Measurements from ENCODE around the gene PRKACG. TPM values are rescaled to one million over a fixed set of nuclear protein-coding genes. Genes with fewer than 3 reads are reported as not detected.

PRKACG gene
- total and polyA plus RNA-seq, 2 of the 8 experiments (the other 6 are each of a cell fraction or from before 2014, with no cell fraction given), result not detected

DNA sequence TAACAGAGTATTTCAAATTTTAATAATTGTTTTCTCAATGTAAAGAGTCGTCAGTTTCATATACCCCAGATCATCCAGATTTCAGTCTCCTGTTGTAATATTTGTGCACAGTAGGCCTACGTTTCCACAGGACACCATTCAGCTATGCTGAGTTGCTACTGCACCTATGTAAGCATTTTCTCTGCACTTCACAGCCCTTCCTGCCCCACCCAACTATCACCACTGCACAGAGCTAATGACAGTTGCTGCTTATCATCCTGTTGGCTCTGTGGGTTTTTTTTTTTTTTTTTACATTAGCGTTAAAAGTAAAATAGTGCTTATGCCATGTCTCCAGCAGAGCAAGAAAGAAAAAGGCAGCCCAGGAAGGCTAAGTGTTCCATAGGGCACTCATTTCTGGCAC, 5.9 kb upstream of the PRKACG start (continued):
- no peak for TF ChIP-seq RAD21 (IDR thresholded peaks at IDR 0.05 in 1 of 2, conservative IDR thresholded peaks at IDR 0.05 in 1 of 2; ENCODE audit: low read depth in 2 of 2, low read length in 2 of 2)
- no peak for TF ChIP-seq FOSL1 (IDR thresholded peaks at IDR 0.05; ENCODE audit: insufficient read depth, low read depth, low read length)

Data from H1 (cell line).